ENCODE measurements around the gene FBXL14.

DNA sequence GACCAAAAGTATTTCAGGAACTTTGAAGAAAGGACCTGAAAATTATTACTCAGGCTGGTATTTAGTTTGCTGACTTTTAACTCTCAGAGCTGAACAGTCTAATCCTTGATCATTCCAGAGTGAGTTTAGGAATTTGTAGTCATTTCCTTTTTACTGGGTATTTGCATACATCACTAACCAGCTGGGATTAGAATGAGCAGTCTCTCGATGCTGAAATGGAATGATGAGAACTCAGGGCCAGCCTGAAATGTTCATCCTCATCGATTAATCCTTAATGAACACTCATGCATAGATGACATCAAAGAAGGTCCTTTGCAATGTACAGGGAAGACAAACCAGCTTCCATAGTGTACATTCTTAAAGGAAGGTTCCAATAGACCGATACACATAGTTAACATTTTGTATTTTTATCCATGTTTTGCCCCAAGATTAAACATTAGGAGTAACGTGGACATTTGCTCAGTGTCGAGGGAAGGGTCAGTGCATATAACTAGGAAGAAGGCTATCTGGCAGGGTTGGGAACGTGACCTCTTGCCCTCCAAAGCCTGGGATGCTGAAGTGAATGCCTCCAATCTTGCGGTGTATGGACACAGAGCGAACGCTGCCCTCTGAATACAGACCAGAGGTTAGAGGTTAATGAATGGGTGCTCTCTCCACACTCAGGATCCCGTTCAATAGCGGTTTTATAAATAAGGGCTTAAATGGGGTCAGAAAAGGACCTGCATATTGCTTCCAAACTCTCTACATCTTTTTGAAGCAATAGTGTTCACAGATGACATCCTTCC lies 14.5 kb downstream of the FBXL14 start:
- TF ChIP-seq, protein P1, sequence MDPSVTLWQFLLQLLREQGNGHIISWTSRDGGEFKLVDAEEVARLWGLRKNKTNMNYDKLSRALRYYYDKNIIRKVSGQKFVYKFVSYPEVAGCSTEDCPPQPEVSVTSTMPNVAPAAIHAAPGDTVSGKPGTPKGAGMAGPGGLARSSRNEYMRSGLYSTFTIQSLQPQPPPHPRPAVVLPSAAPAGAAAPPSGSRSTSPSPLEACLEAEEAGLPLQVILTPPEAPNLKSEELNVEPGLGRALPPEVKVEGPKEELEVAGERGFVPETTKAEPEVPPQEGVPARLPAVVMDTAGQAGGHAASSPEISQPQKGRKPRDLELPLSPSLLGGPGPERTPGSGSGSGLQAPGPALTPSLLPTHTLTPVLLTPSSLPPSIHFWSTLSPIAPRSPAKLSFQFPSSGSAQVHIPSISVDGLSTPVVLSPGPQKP (IDR thresholded peaks at IDR 0.05; ENCODE audit: low read depth, low read length), result no peak
- TF ChIP-seq, protein P2, sequence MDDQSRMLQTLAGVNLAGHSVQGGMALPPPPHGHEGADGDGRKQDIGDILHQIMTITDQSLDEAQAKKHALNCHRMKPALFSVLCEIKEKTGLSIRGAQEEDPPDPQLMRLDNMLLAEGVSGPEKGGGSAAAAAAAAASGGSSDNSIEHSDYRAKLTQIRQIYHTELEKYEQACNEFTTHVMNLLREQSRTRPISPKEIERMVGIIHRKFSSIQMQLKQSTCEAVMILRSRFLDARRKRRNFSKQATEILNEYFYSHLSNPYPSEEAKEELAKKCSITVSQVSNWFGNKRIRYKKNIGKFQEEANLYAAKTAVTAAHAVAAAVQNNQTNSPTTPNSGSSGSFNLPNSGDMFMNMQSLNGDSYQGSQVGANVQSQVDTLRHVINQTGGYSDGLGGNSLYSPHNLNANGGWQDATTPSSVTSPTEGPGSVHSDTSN (IDR thresholded peaks at IDR 0.05), result no peak
- TF ChIP-seq, protein P3, sequence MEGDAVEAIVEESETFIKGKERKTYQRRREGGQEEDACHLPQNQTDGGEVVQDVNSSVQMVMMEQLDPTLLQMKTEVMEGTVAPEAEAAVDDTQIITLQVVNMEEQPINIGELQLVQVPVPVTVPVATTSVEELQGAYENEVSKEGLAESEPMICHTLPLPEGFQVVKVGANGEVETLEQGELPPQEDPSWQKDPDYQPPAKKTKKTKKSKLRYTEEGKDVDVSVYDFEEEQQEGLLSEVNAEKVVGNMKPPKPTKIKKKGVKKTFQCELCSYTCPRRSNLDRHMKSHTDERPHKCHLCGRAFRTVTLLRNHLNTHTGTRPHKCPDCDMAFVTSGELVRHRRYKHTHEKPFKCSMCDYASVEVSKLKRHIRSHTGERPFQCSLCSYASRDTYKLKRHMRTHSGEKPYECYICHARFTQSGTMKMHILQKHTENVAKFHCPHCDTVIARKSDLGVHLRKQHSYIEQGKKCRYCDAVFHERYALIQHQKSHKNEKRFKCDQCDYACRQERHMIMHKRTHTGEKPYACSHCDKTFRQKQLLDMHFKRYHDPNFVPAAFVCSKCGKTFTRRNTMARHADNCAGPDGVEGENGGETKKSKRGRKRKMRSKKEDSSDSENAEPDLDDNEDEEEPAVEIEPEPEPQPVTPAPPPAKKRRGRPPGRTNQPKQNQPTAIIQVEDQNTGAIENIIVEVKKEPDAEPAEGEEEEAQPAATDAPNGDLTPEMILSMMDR (IDR thresholded peaks at IDR 0.05), result no peak
- TF ChIP-seq TP53 (CRISPR knock-in tag; IDR thresholded peaks at IDR 0.05) (no peak), JUN (IDR thresholded peaks at IDR 0.05) (no peak), POLR2A (IDR thresholded peaks at IDR 0.05; ENCODE audit: low read length) (no peak), CHD4 (IDR thresholded peaks at IDR 0.05; ENCODE audit: borderline replicate concordance) (no peak), RFX5 (IDR thresholded peaks at IDR 0.05) (no peak), NFE2L2 (conservative IDR thresholded peaks at IDR 0.05; ENCODE audit: low read length) (no peak), FOSL2 (IDR thresholded peaks at IDR 0.05) (no peak), FOSL2 (CRISPR knock-in tag; IDR thresholded peaks at IDR 0.05) (no peak)
